IMR-90 (cell line): Measurements from ENCODE around the gene SLC37A3.

Experiments
- BHLHE40 ChIP-seq: fragments of 150-350 bp; IDR thresholded peaks from 2 replicates; pipeline ENCODE4 v1.6.1; 2016; ENCODE audit warnings: mild to moderate bottlenecking, low read depth, low read length
- CEBPB ChIP-seq: IDR thresholded peaks from 2 replicates; pipeline ENCODE4 v1.6.1; 2012; ENCODE audit warnings: low read depth, low read length, improper control_type of control experiment
- CHD1 ChIP-seq: IDR thresholded peaks from 2 replicates; pipeline ENCODE4 v1.6.1; 2012; ENCODE audit warnings: low read depth, low read length, improper control_type of control experiment
- CTCF ChIP-seq: conservative IDR thresholded peaks from 2 replicates; pipeline ENCODE4 v1.5.1; 2012; ENCODE audit warnings: mild to moderate bottlenecking, low read depth, low read length, improper control_type of control experiment
- MAFK ChIP-seq: IDR thresholded peaks from 2 replicates; pipeline ENCODE4 v1.6.1; 2012; ENCODE audit warnings: low read depth, low read length, improper control_type of control experiment
- MAZ ChIP-seq: IDR thresholded peaks from 2 replicates; pipeline ENCODE4 v1.6.1; 2012; ENCODE audit warnings: low read depth, mild to moderate bottlenecking, low read length, improper control_type of control experiment, moderate library complexity, borderline replicate concordance
- MXI1 ChIP-seq: IDR thresholded peaks from 2 replicates; pipeline ENCODE4 v1.6.1; 2012; ENCODE audit warnings: low read depth, mild to moderate bottlenecking, low read length, moderate library complexity, borderline replicate concordance
- POLR2A ChIP-seq: IDR thresholded peaks from 2 replicates; pipeline ENCODE4 v1.6.1; 2012; ENCODE audit warnings: mild to moderate bottlenecking, low read depth, low read length
- RFX5 ChIP-seq: IDR thresholded peaks from 2 replicates; pipeline ENCODE4 v1.8.0; 2012; ENCODE audit warnings: low read depth, mild to moderate bottlenecking, low read length, moderate library complexity
- SMC3 ChIP-seq: fragments of 150-350 bp; IDR thresholded peaks from 2 replicates; pipeline ENCODE4 v1.6.1; 2016; ENCODE audit warnings: low read depth, mild to moderate bottlenecking, antibody characterized with exemption, low read length, moderate library complexity

DNA sequence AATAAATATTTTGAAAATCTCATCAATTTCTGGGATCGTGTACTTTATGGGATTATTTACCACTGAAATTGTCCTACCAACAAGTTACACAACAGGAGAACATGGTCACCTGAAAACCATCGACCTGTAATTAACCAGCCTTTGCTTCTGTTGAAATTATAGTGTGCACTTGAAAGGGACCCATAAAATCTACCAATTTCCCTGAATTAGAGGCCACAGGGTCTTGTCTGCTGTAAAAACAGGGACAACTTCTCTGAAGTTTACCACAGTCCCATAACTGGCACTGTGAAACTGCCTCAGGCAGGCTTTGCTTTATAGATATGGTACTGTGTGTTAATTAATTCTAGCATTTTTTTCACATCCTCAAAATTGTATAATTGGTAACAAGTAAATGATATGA is 43.2 kb upstream of the SLC37A3 start:
- TF ChIP-seq CTCF (no peak), POLR2A (no peak), SMC3 (no peak), MAZ (no peak), CHD1 (no peak), MAFK (no peak), BHLHE40 (no peak), CEBPB (no peak), RFX5 (no peak), MXI1 (no peak)
